ENCODE data around the gene TBX3.

GRCh38 chr12:114681116-114681871 lies 2.7 kb downstream of the TBX3 start:
- TF ChIP-seq POLR2AphosphoS5 (IDR thresholded peaks at IDR 0.05) (no peak), CTCF (IDR thresholded peaks at IDR 0.05) (no peak), EP300 (IDR thresholded peaks at IDR 0.05) (no peak)
